Effector CD4-positive, alpha-beta T cell (primary cell): ENCODE results near the gene KIAA0513.

Experiments
- DNase-seq: peaks from one replicate; pipeline ENCODE4 v3.0.0-alpha.2; 2020

The KIAA0513 gene

DNA sequence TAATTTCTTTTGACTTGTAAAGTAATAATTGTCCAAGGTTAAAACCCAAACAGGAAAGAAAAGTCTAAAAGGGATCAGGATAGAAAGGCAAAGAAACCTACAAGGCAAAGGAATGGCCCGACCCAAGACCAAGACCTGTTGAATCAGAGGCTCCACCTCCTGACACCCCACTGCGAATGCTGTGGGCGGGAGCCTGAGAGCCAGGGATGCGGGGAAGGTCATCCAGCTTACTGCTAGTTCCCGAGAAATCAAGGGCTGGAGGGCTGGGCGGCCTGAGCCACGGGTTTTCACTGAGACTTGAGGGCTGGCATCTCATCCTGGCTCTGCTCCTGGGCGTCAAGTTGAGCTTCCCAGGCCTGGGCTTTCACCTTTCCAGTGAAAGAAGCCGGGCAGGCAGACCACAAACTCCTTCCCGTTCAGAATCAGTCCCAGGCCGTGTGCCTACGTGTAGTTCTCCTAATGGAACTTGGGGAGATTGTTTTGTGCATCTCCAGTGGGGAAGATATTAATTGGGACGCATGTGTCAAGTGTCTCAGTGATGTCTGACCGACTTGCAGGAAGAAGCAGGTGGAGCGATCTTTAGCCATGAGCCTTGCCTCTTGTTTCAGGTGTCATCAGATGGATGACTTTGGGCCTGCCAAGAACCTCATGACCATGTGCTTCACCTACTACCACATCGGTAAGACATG, 47.8 kb downstream of the KIAA0513 start:
- DNase-seq, result no peak

DNA sequence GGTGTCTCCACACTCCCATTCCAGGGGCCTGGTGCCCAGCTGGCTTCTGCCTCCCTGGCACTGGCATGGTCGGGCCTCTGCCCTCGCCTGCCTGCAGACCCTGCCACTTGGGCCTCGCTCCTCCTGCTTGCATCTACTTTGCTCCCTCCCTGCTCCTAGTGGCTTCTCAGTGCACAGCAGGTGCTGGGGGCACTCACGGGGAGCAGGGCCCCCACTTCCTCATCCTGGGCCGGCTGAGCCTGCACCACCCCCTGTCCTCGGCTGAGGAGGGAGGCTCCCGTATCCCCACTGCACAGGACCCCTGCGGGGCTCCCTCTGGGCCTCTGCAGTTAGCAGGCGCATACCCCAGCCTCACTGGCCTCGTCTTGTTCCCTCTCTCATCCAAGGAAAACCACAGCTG, 49.4 kb downstream of the KIAA0513 start:
- no peak for DNase-seq

DNA sequence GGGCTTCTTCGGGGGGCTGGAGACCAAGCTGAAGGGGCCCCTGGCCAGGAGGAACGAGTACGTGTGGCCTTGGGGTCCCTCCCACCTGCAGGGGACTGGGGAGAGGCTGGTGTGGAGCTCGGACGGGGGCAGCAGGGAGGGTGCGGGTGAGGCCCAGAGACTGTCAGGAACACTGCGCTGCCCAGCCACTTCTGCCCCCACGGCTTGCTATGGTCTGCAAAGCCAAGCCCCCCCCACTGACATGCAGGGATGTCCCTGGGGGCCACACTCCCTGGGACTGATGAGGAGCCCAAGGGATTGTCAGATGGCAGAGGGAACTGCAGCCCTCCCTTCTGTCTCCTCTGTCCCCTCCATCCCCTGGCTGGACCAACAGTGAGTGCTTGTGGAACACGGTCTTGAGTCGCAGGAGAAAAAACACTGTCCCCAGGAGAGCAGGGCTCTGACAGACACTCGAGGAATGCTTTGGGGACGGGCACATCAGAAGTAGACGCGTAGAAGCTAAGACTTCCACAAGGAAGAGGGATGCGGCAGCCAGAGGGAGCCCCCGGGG, 50.1 kb downstream of the KIAA0513 start:
- DNase-seq, result no peak

DNA sequence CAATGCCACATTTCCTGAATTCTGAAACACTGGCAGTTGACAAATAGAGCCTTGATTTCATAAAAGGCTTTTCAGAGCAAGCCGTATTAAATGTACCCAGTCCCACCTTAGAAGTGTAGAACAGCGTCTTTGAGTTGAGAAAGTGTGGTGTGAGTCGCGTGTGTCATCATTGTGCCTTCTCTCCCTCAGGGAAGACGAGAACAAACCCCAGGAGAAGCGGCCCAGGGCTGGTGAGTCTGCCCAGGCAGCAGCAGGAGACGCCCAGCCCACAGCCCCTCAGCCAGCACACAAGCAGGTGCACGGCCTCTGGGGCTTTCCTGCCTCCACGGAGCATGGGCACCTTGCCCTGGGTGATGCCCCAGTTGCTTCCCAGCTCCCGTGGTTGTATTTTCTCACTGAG, 50.6 kb downstream of the KIAA0513 start:
- no peak for DNase-seq

DNA sequence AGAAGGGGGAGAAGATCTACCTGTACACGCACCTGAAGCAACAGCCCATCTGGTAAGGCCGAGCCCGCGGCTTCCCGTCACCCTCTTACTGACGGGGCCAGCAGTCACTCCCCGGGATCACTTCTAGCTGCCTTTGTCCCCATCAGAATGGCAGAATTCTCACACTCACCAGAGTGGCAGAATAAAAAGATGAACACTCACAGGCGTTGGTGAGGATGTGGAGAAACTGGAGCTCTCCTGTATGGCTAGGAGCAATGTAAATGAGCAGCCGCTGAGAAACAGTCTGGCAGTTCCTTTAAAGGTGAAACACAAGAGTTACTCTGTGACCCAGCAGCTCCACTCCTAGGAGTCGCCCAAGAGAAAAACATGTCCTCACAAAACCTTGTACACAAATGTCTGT, 51.4 kb downstream of the KIAA0513 start:
- DNase-seq, result no peak

DNA sequence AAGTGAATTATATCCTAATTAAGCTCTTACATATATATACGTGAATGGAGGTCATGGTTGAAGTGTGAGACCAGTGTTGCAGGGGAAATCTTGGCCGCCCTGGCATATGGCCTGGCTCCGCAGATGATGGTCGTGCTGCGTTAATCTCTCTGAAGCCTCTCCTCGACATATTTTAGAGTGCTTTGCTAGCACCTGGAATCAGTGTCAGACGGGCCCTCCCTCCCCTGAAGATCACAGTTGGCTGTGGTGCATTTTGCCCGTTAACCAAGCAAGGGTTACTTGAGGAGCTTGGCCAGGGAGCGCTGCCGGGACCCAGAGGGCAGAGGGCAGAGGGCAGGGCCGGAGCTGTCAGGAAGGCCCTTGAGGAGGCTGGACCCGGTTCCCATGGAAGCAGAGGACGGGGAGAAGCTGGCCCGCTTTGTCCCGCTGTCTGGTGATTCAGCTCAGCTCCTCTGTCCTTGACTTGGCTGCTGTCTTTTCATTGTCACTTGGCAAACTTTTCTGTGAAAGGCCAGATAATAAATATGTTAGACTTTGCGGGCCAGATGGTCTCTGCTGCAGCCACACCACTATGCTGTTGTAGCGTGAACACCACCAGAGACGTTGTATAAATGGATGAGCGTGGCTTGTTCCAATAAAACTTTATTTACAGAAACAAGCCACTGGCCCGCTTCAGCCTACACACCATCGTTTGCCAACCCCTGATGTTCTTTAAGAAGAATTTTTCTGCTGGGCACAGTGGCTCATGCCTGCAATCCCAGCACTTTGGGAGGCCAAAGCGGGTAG, 52.4 kb downstream of the KIAA0513 start:
- DNase-seq, result no peak

DNA sequence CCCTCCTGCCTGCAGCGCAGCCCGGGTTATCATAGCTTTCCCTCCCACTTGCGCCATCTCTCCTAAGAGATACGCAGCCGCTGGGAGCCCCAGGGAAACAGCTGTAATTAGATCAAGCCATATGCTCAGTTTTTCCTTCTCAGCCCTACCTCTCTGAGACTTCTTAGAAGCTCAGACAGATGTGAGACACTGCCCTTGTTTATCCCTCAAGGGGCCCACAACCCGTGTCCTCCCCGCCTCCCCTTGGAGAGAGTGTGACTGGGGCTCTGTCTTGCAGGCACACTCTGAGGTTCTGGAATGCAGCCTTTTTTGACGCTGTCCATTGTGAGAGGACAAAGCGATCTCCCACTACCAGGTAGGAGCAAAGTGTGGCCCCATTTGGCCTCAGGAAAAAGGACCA, 53.4 kb downstream of the KIAA0513 start:
- no peak for DNase-seq

DNA sequence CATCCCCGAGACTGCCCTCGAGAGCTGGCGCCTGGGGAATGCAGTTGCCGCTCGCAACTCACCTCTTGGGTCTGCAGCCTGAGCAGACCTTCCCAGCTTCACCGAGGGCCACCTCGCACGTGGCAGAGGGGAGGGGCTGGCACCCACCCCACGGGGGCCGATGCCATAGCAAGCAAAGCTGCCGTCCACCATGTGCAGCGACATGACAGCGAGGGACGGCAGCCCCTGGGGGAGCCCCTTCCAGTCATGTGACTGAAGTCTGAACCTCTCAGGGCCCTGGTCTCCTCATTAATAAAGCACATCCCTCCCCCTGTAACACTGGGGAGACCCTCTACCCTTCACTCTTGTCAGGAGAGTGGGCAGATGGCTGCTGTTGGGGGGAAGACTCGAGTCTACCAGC, 54.2 kb downstream of the KIAA0513 start:
- DNase-seq, result no peak

DNA sequence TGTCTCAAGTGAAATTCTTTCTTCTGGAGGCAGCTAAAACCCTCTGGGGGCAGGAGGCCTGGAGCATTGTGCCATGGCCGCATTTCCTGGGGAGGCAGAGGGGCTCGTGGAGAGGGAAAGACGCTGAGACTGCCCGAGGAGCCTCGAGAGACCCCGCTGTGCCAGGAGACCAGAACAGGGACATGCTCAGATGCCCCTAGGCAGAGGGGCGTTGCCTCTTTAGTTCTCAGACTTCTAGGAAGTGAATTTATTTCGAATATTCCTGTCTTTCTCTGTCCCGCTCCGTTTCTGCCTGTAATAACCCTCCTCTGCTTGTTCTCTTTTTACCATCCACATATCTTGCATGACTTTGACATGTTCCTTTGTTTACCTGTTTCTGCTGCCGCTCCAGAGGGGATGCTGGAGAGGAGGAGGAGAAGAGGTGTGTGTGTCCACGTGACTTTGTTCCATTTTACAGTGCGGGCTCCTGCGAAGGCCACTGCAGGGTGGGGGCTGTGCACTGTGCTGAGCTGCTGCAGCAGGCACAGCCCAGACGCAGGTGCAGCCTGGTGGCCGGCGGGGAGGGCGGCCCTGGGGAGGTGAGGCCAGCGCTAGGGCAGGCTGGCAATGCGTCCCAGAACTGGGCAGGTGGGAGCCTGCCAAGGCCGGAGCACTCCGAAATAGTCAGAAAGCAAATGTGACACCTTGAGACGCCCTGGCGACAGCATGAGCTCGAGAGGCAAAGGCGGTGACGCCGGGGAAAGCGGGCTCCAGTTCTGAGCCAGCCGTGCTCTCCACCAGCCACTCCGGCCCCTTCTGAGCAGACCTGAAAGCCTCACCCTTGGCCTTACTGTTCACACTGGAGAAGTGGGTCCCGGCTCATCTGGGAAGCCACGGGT, 54.8 kb downstream of the KIAA0513 start:
- DNase-seq, result no peak

DNA sequence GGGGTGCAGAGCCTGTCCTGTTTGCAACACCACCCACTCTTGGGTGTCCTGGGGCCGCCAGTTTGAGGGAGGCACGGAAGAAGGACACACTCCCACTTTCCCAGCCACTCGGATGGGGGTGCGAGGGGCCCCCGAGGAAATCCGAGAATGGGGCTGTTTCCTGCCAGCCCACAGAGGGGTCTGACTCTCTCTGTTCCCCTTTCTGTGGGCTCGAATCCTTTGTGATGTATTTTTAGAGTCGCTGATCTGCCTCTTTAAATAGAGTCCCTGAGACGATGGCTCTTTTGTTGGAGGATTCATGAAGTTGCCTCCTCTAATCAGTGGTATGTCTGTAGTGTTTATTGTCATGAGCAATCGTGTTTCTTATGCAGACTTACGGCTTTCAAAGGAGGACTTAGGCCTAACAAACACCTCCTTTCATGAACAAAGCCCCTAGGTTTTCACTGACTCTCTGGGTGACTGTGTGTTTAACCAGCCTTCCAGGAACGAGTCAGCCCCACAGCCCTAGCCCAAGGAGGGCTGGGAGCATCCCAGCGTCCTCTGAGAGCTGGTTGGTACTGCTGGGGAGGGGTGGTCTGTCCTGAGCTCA, 55.5 kb downstream of the KIAA0513 start:
- no peak for DNase-seq

DNA sequence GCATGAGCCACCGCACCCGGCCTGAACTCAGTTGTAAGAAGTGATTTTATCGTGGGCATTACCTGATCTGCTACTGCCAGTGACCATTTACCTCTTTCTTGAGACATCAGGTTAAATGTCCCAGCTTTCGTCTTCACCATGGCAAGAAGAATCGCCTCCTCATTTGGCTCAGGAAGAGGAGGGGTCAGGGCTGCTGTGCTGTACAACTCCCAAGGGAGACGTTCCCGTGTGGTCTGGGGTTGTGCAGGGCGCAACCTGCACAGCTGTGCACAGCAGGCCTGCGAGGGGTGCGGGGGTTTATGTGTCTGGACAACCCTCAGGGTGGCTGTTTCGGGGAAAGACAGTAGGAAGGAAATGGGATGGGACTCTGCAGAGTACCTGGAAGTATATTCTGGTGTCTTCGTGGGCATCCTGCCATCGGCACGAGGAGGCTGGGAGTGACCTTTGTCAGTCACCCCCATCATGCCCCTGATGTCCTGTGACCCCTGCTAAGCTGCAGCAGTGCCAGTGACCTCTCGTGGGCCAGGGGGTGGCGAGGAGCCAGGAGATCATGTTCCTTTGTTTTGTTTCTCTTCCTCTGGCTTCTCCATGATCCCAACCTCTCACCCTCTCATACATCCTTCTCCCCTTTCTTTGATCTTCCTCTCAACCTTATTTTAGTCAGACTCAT, 57.4 kb downstream of the KIAA0513 start:
- DNase-seq, result no peak

DNA sequence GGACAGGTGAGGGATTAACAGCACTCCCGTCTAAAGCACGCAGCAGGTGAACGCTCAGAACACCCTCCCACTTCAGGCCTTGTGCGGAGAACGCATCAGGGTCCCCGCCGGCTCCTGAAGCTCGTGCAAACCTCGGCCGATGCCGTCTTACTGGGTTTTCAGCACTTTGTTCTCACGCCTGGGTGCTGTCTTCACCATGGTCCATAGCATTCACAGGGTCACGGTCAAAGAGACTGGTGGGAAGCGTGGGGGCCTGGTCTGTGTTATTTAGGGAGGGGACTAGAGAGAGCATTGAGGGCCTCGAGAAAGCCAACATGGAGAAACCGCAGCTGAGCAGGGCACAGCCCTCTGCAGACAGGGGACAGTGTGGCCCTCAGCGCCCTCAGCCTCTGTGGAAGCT, 58.1 kb downstream of the KIAA0513 start:
- no peak for DNase-seq

DNA sequence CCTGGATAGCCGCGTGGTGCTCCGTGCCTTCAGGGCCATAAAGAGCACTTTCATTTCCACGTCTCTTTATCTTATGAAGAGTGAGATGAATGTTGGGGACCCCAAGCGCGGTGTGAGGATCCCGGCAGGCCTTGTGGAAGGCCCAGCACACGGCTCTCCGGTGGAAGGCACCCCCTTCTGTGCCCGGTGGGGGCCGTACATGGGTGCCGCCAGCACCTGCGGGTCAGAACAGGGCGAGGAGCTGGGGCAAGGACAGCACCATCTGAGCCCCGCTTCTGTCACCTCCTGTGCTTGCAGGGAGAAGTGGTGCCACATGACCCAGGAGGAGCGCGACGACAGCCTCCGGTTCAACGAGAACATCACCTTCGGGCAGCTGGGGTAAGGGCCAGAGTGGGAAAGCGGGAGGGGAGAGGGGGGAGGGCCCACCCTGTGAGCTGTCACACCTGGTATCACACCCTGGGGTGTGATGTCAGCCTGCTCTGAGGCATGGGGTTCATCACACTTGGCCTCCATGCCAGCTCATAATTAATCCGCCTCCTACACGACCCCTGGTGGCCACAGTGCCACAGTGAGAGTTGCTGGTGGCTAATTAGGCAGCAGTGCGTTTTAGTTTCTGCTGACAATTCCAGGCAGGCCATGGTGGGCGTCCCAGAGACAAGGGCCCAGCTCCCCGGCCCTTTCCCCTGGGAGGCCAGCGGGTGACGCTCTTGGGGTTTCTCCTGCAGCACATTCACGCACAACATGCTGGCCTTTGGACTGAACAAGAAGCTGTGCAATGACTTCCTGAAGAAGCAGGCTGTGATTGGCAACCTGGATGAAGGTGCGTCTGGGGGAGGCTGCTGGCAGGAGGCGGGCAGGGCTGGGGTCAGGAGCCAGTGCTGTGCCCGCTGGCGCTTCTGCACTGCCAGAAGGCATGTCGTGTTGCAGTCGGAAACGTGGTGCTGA, 59.0 kb downstream of the KIAA0513 start:
- DNase-seq, result peak; percentile 66

DNA sequence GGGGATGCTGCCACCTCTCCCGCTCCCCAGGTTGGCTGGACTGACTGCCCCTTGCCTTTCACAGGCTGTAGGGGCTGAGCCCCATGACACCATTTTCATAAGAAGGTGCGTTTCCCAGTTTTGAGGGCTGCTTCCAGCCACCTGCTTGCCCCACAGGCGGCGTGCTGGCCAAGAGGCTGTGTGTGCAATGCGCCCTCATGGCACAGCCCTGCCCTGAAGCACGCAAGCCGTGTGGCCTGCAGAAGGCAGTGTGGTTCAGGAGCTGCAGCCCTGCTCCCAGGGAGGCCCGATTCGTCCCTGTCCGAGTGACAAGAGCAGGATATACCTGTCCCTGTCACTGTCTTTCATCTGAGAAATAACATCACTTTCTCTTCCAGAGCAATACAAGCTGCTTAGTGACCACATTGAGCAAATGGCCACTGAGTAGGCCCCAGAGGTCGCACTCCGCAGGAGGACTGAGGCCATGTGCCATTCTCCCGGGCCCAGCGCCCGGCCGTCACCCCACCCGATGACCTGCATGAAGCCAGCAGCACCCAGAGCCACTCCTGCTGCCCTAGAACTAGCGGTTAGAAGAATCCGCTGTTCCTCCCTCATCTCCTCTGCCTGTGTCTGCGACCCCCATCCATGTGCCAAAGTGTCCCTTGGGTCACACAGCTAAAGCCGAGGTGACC, 60.4 kb downstream of the KIAA0513 start:
- DNase-seq, result no peak

DNA sequence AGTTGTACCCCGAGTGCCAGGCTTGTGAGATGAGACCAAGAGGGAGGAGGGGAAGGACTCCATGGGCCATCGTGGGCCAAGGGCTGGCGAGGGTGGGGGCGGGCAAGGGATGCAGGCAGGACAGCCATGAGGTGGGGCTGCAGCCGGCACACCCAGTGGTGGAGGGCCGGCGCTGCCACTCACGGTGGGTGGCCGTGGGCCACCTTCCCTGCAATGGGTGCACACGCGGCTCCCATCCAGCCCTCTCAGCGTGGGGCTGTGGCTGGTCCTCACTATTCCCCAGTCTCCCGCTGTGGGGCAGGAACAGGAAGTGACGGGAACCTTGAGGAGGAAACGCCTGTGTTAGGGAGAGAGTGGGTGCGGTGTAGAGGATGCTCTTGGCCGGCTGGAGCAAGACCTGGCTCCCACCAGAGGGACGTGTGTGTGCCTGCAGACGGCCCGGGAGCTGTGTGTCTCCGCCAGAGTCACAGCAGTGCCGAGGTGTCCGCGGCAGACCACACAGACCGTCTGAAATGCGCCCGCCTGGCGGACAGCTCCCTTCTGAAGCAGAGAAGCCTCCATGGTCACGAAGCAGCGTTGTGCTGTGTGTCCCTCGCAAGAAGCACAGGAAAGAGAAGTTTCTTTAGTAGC, 61.1 kb downstream of the KIAA0513 start:
- no peak for DNase-seq

DNA sequence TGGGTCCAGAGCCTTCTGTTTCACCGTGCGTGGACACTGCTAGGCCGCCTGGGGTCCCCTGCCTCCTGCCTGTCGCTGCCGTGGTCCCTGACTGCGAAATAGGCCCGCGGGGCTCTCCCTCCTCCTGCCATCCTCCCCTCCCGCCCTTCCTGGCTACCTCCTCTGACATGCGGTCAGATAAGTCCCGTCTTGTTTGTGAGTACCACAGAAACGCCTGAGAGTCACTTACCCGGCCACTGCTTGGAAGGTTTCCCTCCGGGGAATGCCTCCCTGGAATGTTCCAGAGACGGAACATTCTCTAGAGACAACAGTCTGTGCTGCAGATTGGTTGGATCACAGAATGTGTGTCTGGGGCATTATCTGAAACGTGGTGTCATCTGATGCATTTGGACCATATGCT, 61.9 kb downstream of the KIAA0513 start:
- no peak for DNase-seq

DNA sequence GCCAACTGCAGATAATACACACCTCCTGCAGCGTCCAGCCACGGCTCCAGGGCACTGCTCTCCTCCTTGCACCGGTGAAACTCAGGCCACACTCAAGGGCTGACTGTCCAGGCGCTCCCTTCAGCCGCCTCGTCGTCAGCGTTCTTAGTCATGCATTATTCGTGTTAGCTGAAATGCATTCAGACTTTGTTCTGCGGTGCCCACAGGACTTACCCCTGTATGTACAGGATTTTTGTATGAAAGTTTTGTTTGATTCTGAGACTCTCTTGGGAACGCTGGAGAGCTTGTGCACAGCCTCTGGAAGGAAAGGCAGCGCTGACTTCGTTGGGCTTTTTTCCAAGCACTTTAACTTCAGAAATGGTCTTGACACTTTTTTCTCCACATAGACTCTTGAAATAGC, 62.6 kb downstream of the KIAA0513 start:
- no peak for DNase-seq

DNA sequence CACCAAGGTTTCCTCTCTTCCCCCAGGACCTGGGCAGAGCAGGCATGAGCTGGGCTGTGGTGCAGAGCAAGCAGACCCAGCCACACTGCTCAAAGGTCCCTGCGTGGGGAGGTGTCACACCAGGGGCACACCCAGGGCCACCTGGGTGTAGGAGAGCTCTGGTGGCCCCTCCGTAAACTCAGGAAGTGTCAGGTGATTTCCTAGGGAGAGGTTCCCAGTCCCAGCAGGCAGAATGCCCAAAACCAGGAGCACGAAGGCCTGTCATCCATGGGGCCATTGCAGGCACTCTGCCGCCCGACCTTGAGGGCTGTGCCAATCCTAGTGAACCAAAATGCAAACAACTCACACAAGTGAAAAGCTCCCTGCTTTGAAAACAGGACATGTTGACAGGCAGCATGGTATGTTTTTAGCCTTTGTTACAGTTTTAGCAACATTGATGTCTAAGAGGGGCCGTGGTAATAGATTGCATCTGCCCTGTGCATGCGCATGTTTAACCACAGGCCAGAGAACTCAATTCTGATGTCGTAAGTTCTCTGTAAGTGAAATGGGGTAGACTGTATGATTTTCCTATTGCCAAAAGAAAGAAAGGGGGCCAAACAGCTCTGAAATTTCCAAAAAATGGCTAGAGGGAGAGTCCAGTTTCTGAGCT, 63.4 kb downstream of the KIAA0513 start:
- DNase-seq, result no peak

DNA sequence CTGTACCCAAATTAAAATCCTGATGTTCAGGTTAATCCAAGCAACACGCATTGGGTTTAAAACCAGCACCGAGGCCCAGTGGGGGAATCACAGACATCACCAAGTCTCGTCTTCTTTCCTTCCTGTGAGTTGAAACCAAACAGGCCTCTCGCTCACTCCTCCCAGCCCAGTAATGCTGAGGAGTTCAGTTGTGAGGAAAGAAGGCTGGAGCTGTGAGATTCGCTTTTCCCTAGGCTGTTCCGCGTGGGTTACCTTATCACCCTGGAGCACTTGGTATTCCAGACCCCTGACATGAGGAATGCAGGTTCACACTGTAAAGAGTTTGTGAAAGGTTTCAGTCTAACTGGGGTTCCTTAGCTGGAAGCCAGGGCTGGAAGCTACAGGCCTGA, 63.9 kb downstream of the KIAA0513 start:
- no peak for DNase-seq

DNA sequence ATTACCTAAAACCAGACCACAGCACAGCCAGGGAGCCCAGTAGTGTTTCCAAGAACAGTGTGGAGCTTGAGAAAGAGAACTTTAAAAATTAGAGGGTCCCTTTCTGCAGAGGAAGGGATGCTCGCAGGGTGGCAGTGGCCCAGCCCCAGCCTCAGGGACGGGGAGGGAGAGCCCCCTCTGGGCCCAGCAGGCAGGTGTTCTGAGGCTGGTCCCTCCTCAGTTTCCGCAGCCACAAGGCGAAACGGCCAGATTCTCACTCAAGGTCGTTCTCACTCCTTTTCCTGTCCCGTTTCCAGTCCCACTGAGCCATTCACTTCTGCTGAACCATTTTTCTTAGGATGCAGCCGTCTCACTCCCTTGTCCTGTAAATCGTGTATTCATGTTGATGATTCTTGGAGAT, 64.7 kb downstream of the KIAA0513 start:
- no peak for DNase-seq
